ENCODE data around the gene CFAP20DC. TPM values are rescaled to one million over a fixed set of nuclear protein-coding genes. Genes with fewer than 3 reads are reported as not detected.

CFAP20DC gene
- total and polyA plus RNA-seq, 10 of the 15 experiments (the other 5 are each of a cell fraction or from before 2014, with no cell fraction given), result 0.53 to 11.6 (median 2.0) TPM

DNA sequence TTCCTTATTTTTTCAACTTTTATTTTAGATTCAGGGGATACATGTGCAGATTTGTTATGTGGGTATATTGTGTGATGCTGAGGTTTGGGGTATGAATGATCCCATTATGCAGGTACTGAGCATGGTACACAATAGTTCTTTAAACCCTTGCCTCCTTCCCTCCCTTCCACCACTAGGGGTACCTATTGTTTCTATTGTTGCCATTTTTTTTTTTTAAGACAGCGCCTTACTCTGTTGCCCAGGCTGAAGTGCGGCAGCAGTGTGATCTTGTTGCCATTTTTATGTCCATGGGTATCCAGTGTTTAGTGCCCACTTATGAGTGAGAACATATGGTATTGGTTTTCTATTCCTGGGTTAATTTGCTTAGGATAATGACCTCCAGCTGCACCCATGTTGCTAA, 266.0 kb downstream of the CFAP20DC start:
- no peaks in the 10 kb centered on the region for H3K27me3 ChIP-seq (replicated peaks in 1 of 2; ENCODE audit: control insufficient read depth in 2 of 2, insufficient read depth in 2 of 2, low read length in 1 of 2)
- DNase-seq (ENCODE audit: low read depth, low spot score), result no peak
- H4K20me1 ChIP-seq (ENCODE audit: control insufficient read depth, insufficient read depth), result no peaks in the 10 kb centered on the region
- no peaks in the 10 kb centered on the region; the same call in 2 of the 3 replicates for H3K9me3 ChIP-seq (replicated peaks; ENCODE audit: control insufficient read depth, insufficient read depth, low read length)
- no peak overlapping the region for H3K4me3 ChIP-seq
- H3K4me1 ChIP-seq (ENCODE audit: control insufficient read depth, insufficient read depth, low read length), result no peaks in the 10 kb centered on the region
- TF ChIP-seq, protein P1, sequence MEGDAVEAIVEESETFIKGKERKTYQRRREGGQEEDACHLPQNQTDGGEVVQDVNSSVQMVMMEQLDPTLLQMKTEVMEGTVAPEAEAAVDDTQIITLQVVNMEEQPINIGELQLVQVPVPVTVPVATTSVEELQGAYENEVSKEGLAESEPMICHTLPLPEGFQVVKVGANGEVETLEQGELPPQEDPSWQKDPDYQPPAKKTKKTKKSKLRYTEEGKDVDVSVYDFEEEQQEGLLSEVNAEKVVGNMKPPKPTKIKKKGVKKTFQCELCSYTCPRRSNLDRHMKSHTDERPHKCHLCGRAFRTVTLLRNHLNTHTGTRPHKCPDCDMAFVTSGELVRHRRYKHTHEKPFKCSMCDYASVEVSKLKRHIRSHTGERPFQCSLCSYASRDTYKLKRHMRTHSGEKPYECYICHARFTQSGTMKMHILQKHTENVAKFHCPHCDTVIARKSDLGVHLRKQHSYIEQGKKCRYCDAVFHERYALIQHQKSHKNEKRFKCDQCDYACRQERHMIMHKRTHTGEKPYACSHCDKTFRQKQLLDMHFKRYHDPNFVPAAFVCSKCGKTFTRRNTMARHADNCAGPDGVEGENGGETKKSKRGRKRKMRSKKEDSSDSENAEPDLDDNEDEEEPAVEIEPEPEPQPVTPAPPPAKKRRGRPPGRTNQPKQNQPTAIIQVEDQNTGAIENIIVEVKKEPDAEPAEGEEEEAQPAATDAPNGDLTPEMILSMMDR (IDR thresholded peaks at IDR 0.05 in 2 of 3, conservative IDR thresholded peaks at IDR 0.05 in 1 of 3; ENCODE audit: control insufficient read depth in 2 of 3, extremely low read depth in 1 of 3, insufficient read depth in 1 of 3, low read depth in 3 of 3, low read length in 3 of 3), result 0 out of 6 replicates have a peak, but pooled peaks of 1 of the 3 experiments have one; percentile 7
- TF ChIP-seq, protein P2, sequence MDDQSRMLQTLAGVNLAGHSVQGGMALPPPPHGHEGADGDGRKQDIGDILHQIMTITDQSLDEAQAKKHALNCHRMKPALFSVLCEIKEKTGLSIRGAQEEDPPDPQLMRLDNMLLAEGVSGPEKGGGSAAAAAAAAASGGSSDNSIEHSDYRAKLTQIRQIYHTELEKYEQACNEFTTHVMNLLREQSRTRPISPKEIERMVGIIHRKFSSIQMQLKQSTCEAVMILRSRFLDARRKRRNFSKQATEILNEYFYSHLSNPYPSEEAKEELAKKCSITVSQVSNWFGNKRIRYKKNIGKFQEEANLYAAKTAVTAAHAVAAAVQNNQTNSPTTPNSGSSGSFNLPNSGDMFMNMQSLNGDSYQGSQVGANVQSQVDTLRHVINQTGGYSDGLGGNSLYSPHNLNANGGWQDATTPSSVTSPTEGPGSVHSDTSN (IDR thresholded peaks at IDR 0.05; ENCODE audit: insufficient replicate concordance, low read depth, low read length), result no peak
- no peak overlapping the region for H3K4me2 ChIP-seq (ENCODE audit: control insufficient read depth, insufficient read depth)
- H3K79me2 ChIP-seq (ENCODE audit: control insufficient read depth, insufficient read depth, low read length), result no peaks in the 10 kb centered on the region
- ChIA-PET RAD21 (ENCODE audit: unreplicated experiment) (no interaction called here), POLR2A (no interaction called here), CTCF (no interaction called here), SMC1A (ENCODE audit: uncharacterized antibody, unreplicated experiment) (interaction anchor here (0.6 kb wide), 1 partner anchor 42 kb away, joined by 3 read pairs; no protein-coding TSS in a partner anchor)
- H3K9ac ChIP-seq (ENCODE audit: control insufficient read depth, insufficient read depth, low read length), result no peak overlapping the region
- ATAC-seq, result no peak
- WGBS (ENCODE audit: insufficient coverage, insufficient replicate concordance, low lambda C conversion rate, missing lambda C conversion rate), result 87% methylated on average over 2 of the region's 2 CpGs
- in situ Hi-C loops (cut with MboI) (no loop called here), intact Hi-C loops (cut with micrococcal nuclease; ENCODE audit: unreplicated experiment) (no loop called here)
- H2AFZ ChIP-seq (ENCODE audit: control insufficient read depth, low read depth, low read length), result no peak overlapping the region
- no peak for FAIRE-seq
- BruUV-seq (replicated peaks), result no TSS peak
- H3K36me3 ChIP-seq (ENCODE audit: control insufficient read depth in 2 of 2, insufficient read depth in 2 of 2, low read length in 1 of 2), result no peaks in the 10 kb centered on the region
- no peak overlapping the region for H3K27ac ChIP-seq (ENCODE audit: control insufficient read depth, insufficient read depth)

DNA sequence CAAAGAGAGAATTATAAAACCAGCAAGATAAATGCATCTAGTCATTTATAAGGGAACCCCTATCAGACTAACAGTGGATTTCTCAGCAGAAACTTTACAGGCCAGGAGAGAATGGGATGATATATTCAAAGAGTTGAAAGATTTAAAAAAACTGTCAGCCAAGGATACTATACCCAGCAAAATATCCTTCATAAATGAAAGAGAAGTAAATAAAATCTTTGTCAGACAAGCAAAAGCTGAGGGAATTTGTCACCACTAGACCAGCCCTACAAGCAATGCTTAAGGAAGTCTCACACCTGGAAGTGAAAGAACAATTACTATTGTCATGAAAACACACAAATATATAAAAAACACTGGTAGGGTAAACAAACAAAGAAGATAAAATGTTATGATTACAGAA, 269.9 kb downstream of the CFAP20DC start:
- no peaks in the 10 kb centered on the region for H3K36me3 ChIP-seq (ENCODE audit: control insufficient read depth in 2 of 2, insufficient read depth in 2 of 2, low read length in 1 of 2)
- intact Hi-C loops (cut with micrococcal nuclease; ENCODE audit: unreplicated experiment), result no loop called here
- no peaks in the 10 kb centered on the region for H3K4me1 ChIP-seq (ENCODE audit: control insufficient read depth, insufficient read depth, low read length)
- no peak overlapping the region for H3K4me3 ChIP-seq
- no peak overlapping the region for H2AFZ ChIP-seq (ENCODE audit: control insufficient read depth, low read depth, low read length)
- ChIA-PET RAD21 (ENCODE audit: unreplicated experiment) (no interaction called here), SMC1A (ENCODE audit: uncharacterized antibody, unreplicated experiment) (no interaction called here), POLR2A (no interaction called here), CTCF (no interaction called here)
- H3K79me2 ChIP-seq (ENCODE audit: control insufficient read depth, insufficient read depth, low read length), result no peaks in the 10 kb centered on the region
- H3K4me2 ChIP-seq (ENCODE audit: control insufficient read depth, insufficient read depth), result no peak overlapping the region
- no peak overlapping the region for H3K9ac ChIP-seq (ENCODE audit: control insufficient read depth, insufficient read depth, low read length)
- H3K27ac ChIP-seq (ENCODE audit: control insufficient read depth, insufficient read depth), result no peak overlapping the region
- ATAC-seq (no peak), FAIRE-seq (no peak), DNase-seq (ENCODE audit: low read depth, low spot score) (no peak)
- H4K20me1 ChIP-seq (ENCODE audit: control insufficient read depth, insufficient read depth), result no peaks in the 10 kb centered on the region
- in situ Hi-C loops (cut with MboI), result no loop called here
- no peaks in the 10 kb centered on the region for H3K27me3 ChIP-seq (replicated peaks in 1 of 2; ENCODE audit: control insufficient read depth in 2 of 2, insufficient read depth in 2 of 2, low read length in 1 of 2)
- H3K9me3 ChIP-seq (replicated peaks; ENCODE audit: control insufficient read depth, insufficient read depth, low read length), result no peaks in the 10 kb centered on the region; the same call in 1 of the 3 replicates
- no TSS peak for BruUV-seq (replicated peaks)
- TF ChIP-seq HCFC1 (IDR thresholded peaks at IDR 0.05; ENCODE audit: low read length), result no peak
- no peak for TF ChIP-seq NFIC (IDR thresholded peaks at IDR 0.05; ENCODE audit: low read depth, low read length)
- TF ChIP-seq RB1 (IDR thresholded peaks at IDR 0.05; ENCODE audit: borderline replicate concordance), result no peak
- TF ChIP-seq RBBP5 (conservative IDR thresholded peaks at IDR 0.05), result no peak
- TF ChIP-seq, protein P3, sequence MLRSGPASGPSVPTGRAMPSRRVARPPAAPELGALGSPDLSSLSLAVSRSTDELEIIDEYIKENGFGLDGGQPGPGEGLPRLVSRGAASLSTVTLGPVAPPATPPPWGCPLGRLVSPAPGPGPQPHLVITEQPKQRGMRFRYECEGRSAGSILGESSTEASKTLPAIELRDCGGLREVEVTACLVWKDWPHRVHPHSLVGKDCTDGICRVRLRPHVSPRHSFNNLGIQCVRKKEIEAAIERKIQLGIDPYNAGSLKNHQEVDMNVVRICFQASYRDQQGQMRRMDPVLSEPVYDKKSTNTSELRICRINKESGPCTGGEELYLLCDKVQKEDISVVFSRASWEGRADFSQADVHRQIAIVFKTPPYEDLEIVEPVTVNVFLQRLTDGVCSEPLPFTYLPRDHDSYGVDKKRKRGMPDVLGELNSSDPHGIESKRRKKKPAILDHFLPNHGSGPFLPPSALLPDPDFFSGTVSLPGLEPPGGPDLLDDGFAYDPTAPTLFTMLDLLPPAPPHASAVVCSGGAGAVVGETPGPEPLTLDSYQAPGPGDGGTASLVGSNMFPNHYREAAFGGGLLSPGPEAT (IDR thresholded peaks at IDR 0.05; ENCODE audit: low read depth), result no peak
- TF ChIP-seq CBFB (IDR thresholded peaks at IDR 0.05; ENCODE audit: low read depth), result no peak
- no peak for TF ChIP-seq FOXK2 (IDR thresholded peaks at IDR 0.05)
- no peak for TF ChIP-seq CEBPB (IDR thresholded peaks at IDR 0.05; ENCODE audit: borderline replicate concordance in 1 of 2, low read depth in 2 of 2, low read length in 2 of 2)
- no peak for TF ChIP-seq POLR2AphosphoS5 (IDR thresholded peaks at IDR 0.05; ENCODE audit: low read length)
- TF ChIP-seq POU2F2 (IDR thresholded peaks at IDR 0.05; ENCODE audit: borderline replicate concordance, low read depth, low read length), result no peak
- TF ChIP-seq SP1 (IDR thresholded peaks at IDR 0.05; ENCODE audit: low read depth, low read length), result no peak
- no peak for TF ChIP-seq TCF12 (IDR thresholded peaks at IDR 0.05; ENCODE audit: low read depth, low read length)
- no peak for TF ChIP-seq SMARCA5 (IDR thresholded peaks at IDR 0.05)
- no peak for TF ChIP-seq NR2C1 (IDR thresholded peaks at IDR 0.05)
